Gastrocnemius medialis (tissue), 4 donors: ENCODE measurements around the gene ATG10. TPM values are rescaled to one million over a fixed set of nuclear protein-coding genes. Genes with fewer than 3 reads are reported as not detected.
"Not testable (repeated sequence)": the region's sequence is repeated elsewhere in the genome, so short reads cannot be mapped to it uniquely, and the experiment has no call there.

Source experiments
- ATAC-seq, 2 donors: fragments of 150-250 bp; one replicate each; pipeline ENCODE4 v1.9.1; 2016
- DNase-seq, 2 donors: peaks; one replicate each; pipeline ENCODE4 v3.0.0-alpha.2; 2019
- H3K27ac ChIP-seq, 4 donors: fragments of 200-600 bp; sonication (generic); 1 replicate in 1 of 4; 2 replicates in 3 of 4; pipeline ENCODE4 v1.5.1; 2016 to 2018; ENCODE audit warnings: mild to moderate bottlenecking in 2 of 4, moderate library complexity in 1 of 4
- H3K27me3 ChIP-seq, 3 donors: fragments of 200-600 bp; sonication (generic) in 2 of 3; 1 replicate in 1 of 3; 2 replicates in 2 of 3; pipeline versions ENCODE4 v1.5.1 to v1.6.0; 2016 to 2019; ENCODE audit warnings: mild to moderate bottlenecking in 1 of 3, moderate library complexity in 1 of 3
- H3K36me3 ChIP-seq, 2 donors: fragments of 200-600 bp; sonication (generic) in 1 of 2; one replicate each; pipeline ENCODE4 v1.5.1; 2017 to 2018
- H3K4me1 ChIP-seq, 2 donors: fragments of 200-600 bp; sonication (generic) in 1 of 2; one replicate each; pipeline ENCODE4 v1.5.1; 2016 to 2017; ENCODE audit warnings: mild to moderate bottlenecking in 2 of 2
- H3K4me3 ChIP-seq, 4 donors: fragments of 200-600 bp; sonication (generic) in 3 of 4; 1 replicate in 1 of 4; 2 replicates in 3 of 4; pipeline ENCODE4 v1.5.1; 2016 to 2019; ENCODE audit warnings: mild to moderate bottlenecking in 2 of 4
- H3K9me3 ChIP-seq, 3 donors: fragments of 200-600 bp; sonication (generic) in 2 of 3; 1 replicate in 1 of 3; 2 replicates in 2 of 3; pipeline ENCODE4 v1.5.1; 2016 to 2019
- CTCF ChIP-seq, 5 experiments: fragments of 450-650 bp in 3 of 5; fragments of 200-600 bp in 2 of 5; sonication (generic) in 2 of 5; IDR thresholded peaks in 4 of 5; conservative IDR thresholded peaks in 1 of 5; 1 replicate in 4 of 5; 2 replicates in 1 of 5; pipeline ENCODE4 v1.5.1; 2016 to 2019; ENCODE audit warnings: antibody characterized with exemption in 5 of 5, mild to moderate bottlenecking in 3 of 5, moderate library complexity in 3 of 5
- POLR2A ChIP-seq, 2 donors: fragments of 450-650 bp; IDR thresholded peaks; one replicate each; pipeline ENCODE4 v1.6.1; 2017; ENCODE audit warnings: antibody characterized with exemption in 2 of 2, mild to moderate bottlenecking in 2 of 2, moderate library complexity in 2 of 2
- in situ Hi-C, 4 donors: fragments of 200-750 bp; cut with MboI; loops; one replicate each; pipeline versions ENCODE4 v1.15.0 to v1.8.0; 2017; ENCODE audit warnings: low sequenced_read_pairs in 4 of 4
- intact Hi-C: fragments of 100-400 bp; cut with DNase I; formaldehyde crosslinking; loops from one replicate; pipeline ENCODE4 v1.15.1; 2023; ENCODE audit warnings: low total_unique reads
- total RNA-seq, 4 donors: library from RNA; depleted of rRNA; stranded (reverse); fragments of >200 nt; gene quantifications; one replicate each; pipeline versions ENCODE4 v1.1.0 to v1.2.3, GENCODE V29; 2016

The ATG10 gene
- total RNA-seq, 4 donors from 2014 or later, result 2.9 to 8.5 (median 6.0) TPM

GRCh38 chr5:82057051-82057450 lies 85.2 kb downstream of the ATG10 start:
- in situ Hi-C loops (no loop called here), intact Hi-C loops (no loop called here)
- no peaks in the 10 kb centered on the region for H3K4me1 ChIP-seq
- ATAC-seq, result no peak
- H3K9me3 ChIP-seq, result no peaks in the 10 kb centered on the region
- H3K27ac ChIP-seq, result no peak overlapping the region
- no peaks in the 10 kb centered on the region for H3K27me3 ChIP-seq
- H3K4me3 ChIP-seq, result no peak overlapping the region
- TF ChIP-seq CTCF (IDR thresholded peaks at IDR 0.05 in 4 of 5, conservative IDR thresholded peaks at IDR 0.05 in 1 of 5) (no peak), POLR2A (IDR thresholded peaks at IDR 0.05) (no peak)
- H3K36me3 ChIP-seq, result no peaks in the 10 kb centered on the region
- no peak for DNase-seq

DNA sequence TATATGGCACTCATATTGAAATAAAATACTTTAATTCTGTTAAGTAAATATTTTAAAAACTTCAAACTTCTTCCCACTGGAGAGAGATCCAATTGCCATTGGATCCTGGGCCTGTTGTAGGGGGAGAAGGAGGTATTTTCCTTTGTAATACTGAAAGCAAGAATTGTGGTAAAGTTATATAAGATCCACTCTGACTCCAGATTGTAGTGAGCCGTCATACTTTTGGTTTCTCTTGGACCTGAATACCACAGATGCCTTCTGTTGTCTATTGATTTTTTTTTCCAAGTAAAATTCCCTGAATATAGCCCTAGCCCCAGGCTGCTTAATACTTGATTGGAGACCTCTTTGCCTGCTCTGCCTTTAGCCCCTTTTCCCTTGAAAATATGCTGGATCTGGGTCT lies 86.9 kb downstream of the ATG10 start:
- DNase-seq, result no peak
- no peak overlapping the region for H3K4me3 ChIP-seq
- TF ChIP-seq POLR2A (IDR thresholded peaks at IDR 0.05), result no peak
- no peak for TF ChIP-seq CTCF (IDR thresholded peaks at IDR 0.05 in 4 of 5, conservative IDR thresholded peaks at IDR 0.05 in 1 of 5)
- no peaks in the 10 kb centered on the region for H3K36me3 ChIP-seq
- no peak for ATAC-seq
- intact Hi-C loops (no loop called here), in situ Hi-C loops (no loop called here)
- H3K9me3 ChIP-seq, result no peaks in the 10 kb centered on the region
- no peaks in the 10 kb centered on the region for H3K27me3 ChIP-seq
- no peaks in the 10 kb centered on the region for H3K4me1 ChIP-seq
- no peak overlapping the region for H3K27ac ChIP-seq

GRCh38 chr5:82066791-82067190 lies 95.0 kb downstream of the ATG10 start:
- Histone ChIP-seq H3K4me1 (no peaks in the 10 kb centered on the region), H3K4me3 (no peak overlapping the region), H3K36me3 (no peaks in the 10 kb centered on the region), H3K27me3 (no peaks in the 10 kb centered on the region), H3K9me3 (no peaks in the 10 kb centered on the region), H3K27ac (no peak overlapping the region)
- in situ Hi-C loops (no loop called here), intact Hi-C loops (no loop called here)
- ATAC-seq (no peak), DNase-seq (no peak)
- no peak for TF ChIP-seq POLR2A (IDR thresholded peaks at IDR 0.05)
- TF ChIP-seq CTCF (IDR thresholded peaks at IDR 0.05 in 4 of 5, conservative IDR thresholded peaks at IDR 0.05 in 1 of 5), result no peak

DNA sequence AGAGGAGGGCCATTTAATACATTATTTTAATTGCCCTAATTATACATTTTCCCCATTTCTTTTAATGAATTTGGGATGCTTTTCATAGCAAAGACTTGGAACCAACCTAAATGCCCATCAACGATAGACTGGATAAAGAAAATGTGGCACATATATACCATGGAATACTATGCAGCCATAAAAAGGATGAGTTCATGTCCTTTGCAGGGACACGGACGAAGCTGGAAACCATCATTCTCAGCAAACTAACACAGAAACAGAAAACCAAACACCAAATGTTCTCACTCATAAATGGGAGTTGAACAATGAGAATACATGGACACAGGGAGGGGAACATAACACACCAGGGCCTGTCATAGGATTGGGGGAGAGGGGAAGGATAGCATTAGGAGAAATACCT lies 96.2 kb downstream of the ATG10 start:
- DNase-seq, intact Hi-C loops, ATAC-seq, H3K9me3 ChIP-seq, in situ Hi-C loops, H3K27ac ChIP-seq, H3K4me1 ChIP-seq, H3K27me3 ChIP-seq, H3K36me3 ChIP-seq, H3K4me3 ChIP-seq: not testable (repeated sequence)

DNA sequence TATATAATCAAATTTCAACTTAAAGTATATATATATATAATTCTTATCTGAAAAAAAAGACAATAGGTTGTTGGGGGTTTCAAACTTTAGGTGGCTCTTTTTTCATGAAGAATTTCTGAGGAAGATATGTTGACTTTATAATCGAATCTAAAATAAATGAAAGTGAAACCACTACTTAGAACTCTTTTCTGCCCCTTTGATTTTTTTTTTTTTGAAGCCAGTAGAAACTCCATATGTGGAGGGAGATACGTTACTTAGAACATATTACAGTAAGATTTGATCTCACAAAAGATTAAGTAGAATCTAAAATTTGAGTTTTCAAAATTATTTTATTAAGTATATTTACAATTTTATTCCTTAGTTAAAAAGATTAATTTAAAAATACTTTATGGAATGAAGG lies 96.9 kb downstream of the ATG10 start:
- H3K4me1 ChIP-seq, result no peaks in the 10 kb centered on the region
- H3K36me3 ChIP-seq, result no peaks in the 10 kb centered on the region
- in situ Hi-C loops, result no loop called here
- H3K27ac ChIP-seq, result no peak overlapping the region
- H3K4me3 ChIP-seq, result no peak overlapping the region
- no peak for TF ChIP-seq POLR2A (IDR thresholded peaks at IDR 0.05)
- no peak for TF ChIP-seq CTCF (IDR thresholded peaks at IDR 0.05 in 4 of 5, conservative IDR thresholded peaks at IDR 0.05 in 1 of 5)
- DNase-seq (no peak), ATAC-seq (no peak)
- no peaks in the 10 kb centered on the region for H3K9me3 ChIP-seq
- intact Hi-C loops, result no loop called here
- H3K27me3 ChIP-seq, result no peaks in the 10 kb centered on the region
